Measurements from ENCODE around the gene LGALS9.

DNA sequence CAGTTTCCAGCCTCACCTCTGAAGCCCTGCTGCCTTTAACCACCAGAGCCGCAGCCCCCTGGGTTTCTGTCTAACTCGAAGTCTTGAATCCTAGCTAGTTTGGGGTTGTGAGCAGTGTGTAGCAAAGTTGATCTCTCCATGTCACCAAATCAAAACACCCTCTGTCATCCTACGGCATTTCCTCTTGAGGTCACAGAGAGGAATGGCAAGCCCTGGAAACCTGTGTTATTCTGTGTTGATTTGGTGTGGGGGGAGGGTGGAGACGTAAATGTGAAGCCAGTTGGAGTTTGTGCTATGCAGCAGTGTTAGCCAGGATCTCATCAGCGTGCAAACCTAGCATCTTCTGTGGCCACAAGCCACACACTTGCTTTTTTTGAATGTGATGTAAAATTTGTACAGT, 5.1 kb upstream of the LGALS9 start:
- TF ChIP-seq, protein P1, sequence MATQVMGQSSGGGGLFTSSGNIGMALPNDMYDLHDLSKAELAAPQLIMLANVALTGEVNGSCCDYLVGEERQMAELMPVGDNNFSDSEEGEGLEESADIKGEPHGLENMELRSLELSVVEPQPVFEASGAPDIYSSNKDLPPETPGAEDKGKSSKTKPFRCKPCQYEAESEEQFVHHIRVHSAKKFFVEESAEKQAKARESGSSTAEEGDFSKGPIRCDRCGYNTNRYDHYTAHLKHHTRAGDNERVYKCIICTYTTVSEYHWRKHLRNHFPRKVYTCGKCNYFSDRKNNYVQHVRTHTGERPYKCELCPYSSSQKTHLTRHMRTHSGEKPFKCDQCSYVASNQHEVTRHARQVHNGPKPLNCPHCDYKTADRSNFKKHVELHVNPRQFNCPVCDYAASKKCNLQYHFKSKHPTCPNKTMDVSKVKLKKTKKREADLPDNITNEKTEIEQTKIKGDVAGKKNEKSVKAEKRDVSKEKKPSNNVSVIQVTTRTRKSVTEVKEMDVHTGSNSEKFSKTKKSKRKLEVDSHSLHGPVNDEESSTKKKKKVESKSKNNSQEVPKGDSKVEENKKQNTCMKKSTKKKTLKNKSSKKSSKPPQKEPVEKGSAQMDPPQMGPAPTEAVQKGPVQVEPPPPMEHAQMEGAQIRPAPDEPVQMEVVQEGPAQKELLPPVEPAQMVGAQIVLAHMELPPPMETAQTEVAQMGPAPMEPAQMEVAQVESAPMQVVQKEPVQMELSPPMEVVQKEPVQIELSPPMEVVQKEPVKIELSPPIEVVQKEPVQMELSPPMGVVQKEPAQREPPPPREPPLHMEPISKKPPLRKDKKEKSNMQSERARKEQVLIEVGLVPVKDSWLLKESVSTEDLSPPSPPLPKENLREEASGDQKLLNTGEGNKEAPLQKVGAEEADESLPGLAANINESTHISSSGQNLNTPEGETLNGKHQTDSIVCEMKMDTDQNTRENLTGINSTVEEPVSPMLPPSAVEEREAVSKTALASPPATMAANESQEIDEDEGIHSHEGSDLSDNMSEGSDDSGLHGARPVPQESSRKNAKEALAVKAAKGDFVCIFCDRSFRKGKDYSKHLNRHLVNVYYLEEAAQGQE (IDR thresholded peaks at IDR 0.05; ENCODE audit: insufficient read depth in 1 of 2, low read depth in 2 of 2, low read length in 1 of 2), result no peak
- TF ChIP-seq SIN3A (IDR thresholded peaks at IDR 0.05; ENCODE audit: borderline replicate concordance, insufficient read depth, low read depth, low read length) (no peak), POLR2AphosphoS5 (IDR thresholded peaks at IDR 0.05; ENCODE audit: low read depth, low read length) (no peak), TCF7L2 (IDR thresholded peaks at IDR 0.05; ENCODE audit: low read depth, low read length) (no peak)
- TF ChIP-seq, protein P2, sequence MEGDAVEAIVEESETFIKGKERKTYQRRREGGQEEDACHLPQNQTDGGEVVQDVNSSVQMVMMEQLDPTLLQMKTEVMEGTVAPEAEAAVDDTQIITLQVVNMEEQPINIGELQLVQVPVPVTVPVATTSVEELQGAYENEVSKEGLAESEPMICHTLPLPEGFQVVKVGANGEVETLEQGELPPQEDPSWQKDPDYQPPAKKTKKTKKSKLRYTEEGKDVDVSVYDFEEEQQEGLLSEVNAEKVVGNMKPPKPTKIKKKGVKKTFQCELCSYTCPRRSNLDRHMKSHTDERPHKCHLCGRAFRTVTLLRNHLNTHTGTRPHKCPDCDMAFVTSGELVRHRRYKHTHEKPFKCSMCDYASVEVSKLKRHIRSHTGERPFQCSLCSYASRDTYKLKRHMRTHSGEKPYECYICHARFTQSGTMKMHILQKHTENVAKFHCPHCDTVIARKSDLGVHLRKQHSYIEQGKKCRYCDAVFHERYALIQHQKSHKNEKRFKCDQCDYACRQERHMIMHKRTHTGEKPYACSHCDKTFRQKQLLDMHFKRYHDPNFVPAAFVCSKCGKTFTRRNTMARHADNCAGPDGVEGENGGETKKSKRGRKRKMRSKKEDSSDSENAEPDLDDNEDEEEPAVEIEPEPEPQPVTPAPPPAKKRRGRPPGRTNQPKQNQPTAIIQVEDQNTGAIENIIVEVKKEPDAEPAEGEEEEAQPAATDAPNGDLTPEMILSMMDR (IDR thresholded peaks at IDR 0.05), result no peak

Measured in Panc1 (cell line).